ENCODE results near the gene FAM168A. TPM values are rescaled to one million over a fixed set of nuclear protein-coding genes. Genes with fewer than 3 reads are reported as not detected.

The FAM168A gene
- total and polyA plus RNA-seq, 2 of the 8 experiments (the other 6 are each of a cell fraction or from before 2014, with no cell fraction given) = 17.1 to 21.6 TPM

DNA sequence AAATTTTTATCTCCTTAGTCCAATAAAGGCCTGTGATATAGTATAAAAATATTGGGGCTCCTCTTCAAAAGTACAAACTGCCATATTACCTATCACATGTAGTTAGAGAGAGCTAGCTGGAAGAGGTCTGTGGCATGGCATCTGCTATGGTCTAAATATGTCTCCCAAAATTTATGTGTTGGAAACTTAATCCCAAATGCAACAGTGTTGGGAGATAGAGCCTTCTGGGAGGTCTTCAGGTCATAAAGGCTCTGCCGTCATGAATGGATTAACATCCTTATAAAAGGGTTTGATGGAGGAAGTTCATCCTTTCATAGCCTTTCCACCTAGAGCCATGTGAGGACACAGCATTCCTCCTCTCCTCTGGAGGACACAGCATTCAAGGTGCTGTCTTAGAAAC lies 116.3 kb downstream of the FAM168A start:
- no peak for TF ChIP-seq POU5F1 (IDR thresholded peaks at IDR 0.05; ENCODE audit: low read depth, low read length)
- no peak for TF ChIP-seq GABPA (IDR thresholded peaks at IDR 0.05; ENCODE audit: borderline replicate concordance, insufficient read depth, low read length)
- no peak for TF ChIP-seq CTBP2 (IDR thresholded peaks at IDR 0.05; ENCODE audit: borderline replicate concordance, insufficient read depth, insufficient read length, low read length)
- TF ChIP-seq, protein P1, sequence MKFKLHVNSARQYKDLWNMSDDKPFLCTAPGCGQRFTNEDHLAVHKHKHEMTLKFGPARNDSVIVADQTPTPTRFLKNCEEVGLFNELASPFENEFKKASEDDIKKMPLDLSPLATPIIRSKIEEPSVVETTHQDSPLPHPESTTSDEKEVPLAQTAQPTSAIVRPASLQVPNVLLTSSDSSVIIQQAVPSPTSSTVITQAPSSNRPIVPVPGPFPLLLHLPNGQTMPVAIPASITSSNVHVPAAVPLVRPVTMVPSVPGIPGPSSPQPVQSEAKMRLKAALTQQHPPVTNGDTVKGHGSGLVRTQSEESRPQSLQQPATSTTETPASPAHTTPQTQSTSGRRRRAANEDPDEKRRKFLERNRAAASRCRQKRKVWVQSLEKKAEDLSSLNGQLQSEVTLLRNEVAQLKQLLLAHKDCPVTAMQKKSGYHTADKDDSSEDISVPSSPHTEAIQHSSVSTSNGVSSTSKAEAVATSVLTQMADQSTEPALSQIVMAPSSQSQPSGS (IDR thresholded peaks at IDR 0.05; ENCODE audit: low read length) = no peak
- no peak for TF ChIP-seq CEBPB (IDR thresholded peaks at IDR 0.05; ENCODE audit: low read depth, low read length)
- no peak for TF ChIP-seq SUZ12 (IDR thresholded peaks at IDR 0.05; ENCODE audit: low read length)
- TF ChIP-seq NANOG (IDR thresholded peaks at IDR 0.05; ENCODE audit: insufficient read depth, low read depth, low read length, poor library complexity, severe bottlenecking) = no peak
- TF ChIP-seq FOSL1 (IDR thresholded peaks at IDR 0.05; ENCODE audit: insufficient read depth, low read depth, low read length) = no peak
- TF ChIP-seq POLR2A (IDR thresholded peaks at IDR 0.05; ENCODE audit: control extremely low read depth in 1 of 2, low read depth in 2 of 2, low read length in 2 of 2) = no peak
- TF ChIP-seq SP4 (IDR thresholded peaks at IDR 0.05; ENCODE audit: low read length) = no peak
- TF ChIP-seq TCF12 (IDR thresholded peaks at IDR 0.05; ENCODE audit: low read depth, low read length) = no peak
- no peak overlapping the region for H4K91ac ChIP-seq (replicated peaks; ENCODE audit: insufficient read length, low read length)
- no peak overlapping the region for H2BK20ac ChIP-seq (ENCODE audit: low read length)
- H2BK15ac ChIP-seq (ENCODE audit: low read length) = no peak overlapping the region
- H3K9me3 ChIP-seq (ENCODE audit: insufficient read depth in 2 of 2, low read depth in 1 of 2, low read length in 1 of 2) = no peaks in the 10 kb centered on the region
- no peak overlapping the region for H2BK12ac ChIP-seq (ENCODE audit: low read depth, low read length)
- H3K4me2 ChIP-seq (ENCODE audit: insufficient read depth in 1 of 2, low read depth in 2 of 2, low read length in 2 of 2) = no peak overlapping the region
- no peak overlapping the region for H4K5ac ChIP-seq (ENCODE audit: insufficient read length, low read depth, low read length)
- POLR2A ChIA-PET (ENCODE audit: partially characterized antibody) = interaction anchor here (1.7 kb wide), 1 partner anchor 10 kb away, joined by 3 read pairs; no protein-coding TSS in a partner anchor
- no peak for FAIRE-seq
- 88% methylated on average over 1 of the region's 1 CpG; no CpG with 5 or more reads in 1 of the 2 experiments for WGBS, 2 experiments (ENCODE audit: extremely low coverage in 1 of 2, insufficient coverage in 1 of 2, insufficient read length in 1 of 2, insufficient replicate concordance in 2 of 2, low coverage in 1 of 2, low lambda C conversion rate in 2 of 2, missing lambda C conversion rate in 1 of 2)
- H3K79me2 ChIP-seq (ENCODE audit: control insufficient read depth in 1 of 2, insufficient read depth in 2 of 2, low read length in 2 of 2) = peaks cover 0 to 5% of the 10 kb centered on the region in 2 experiments; a peak in 1 of 4 replicates
- no peak overlapping the region for H3K27ac ChIP-seq (ENCODE audit: low read depth, low read length)
- no peak overlapping the region for H2AFZ ChIP-seq (ENCODE audit: low read length)
- H3K36me3 ChIP-seq (ENCODE audit: control insufficient read depth in 2 of 4, insufficient read depth in 4 of 4, low read length in 3 of 4) = no peaks in the 10 kb centered on the region
- no peak overlapping the region for H3K4ac ChIP-seq (replicated peaks; ENCODE audit: insufficient read length, low read depth, low read length)
- H3K23me2 ChIP-seq (ENCODE audit: low read depth, low read length) = no peaks in the 10 kb centered on the region; the same call in 1 of the 2 replicates
- no peak overlapping the region for H3K56ac ChIP-seq (replicated peaks; ENCODE audit: insufficient read length, low read depth, low read length)
- no peak overlapping the region for H2AK5ac ChIP-seq (ENCODE audit: low read depth, low read length)
- no peak overlapping the region for H3K18ac ChIP-seq (ENCODE audit: extremely low read depth, low read length)
- no peaks in the 10 kb centered on the region for H3K79me1 ChIP-seq (ENCODE audit: low read depth, low read length)
- H4K8ac ChIP-seq (ENCODE audit: extremely low read depth, insufficient read depth, low read length) = no peak overlapping the region
- H3K23ac ChIP-seq (ENCODE audit: insufficient read length) = no peak overlapping the region
- H3K4me1 ChIP-seq (replicated peaks in 1 of 4; ENCODE audit: control insufficient read depth in 3 of 4, insufficient read depth in 4 of 4, low read length in 3 of 4) = no peaks in the 10 kb centered on the region
- H3K4me3 ChIP-seq (ENCODE audit: extremely low read depth in 1 of 4, insufficient read depth in 2 of 4, low read depth in 3 of 4, low read length in 4 of 4) = no peak overlapping the region
- H2BK120ac ChIP-seq (replicated peaks; ENCODE audit: low read depth, low read length) = no peak overlapping the region
- CTCF ChIA-PET (ENCODE audit: partially characterized antibody) = interaction anchor here (0.6 to 3.6 kb wide), 4 partner anchors 47 to 180 kb away, joined by 3 to 43 read pairs (median 6); no protein-coding TSS in a partner anchor
- no peak overlapping the region for H2BK5ac ChIP-seq (ENCODE audit: low read depth, low read length)
- H3K27me3 ChIP-seq (replicated peaks in 1 of 4; ENCODE audit: control insufficient read depth in 3 of 4, extremely low read depth in 1 of 4, insufficient read depth in 3 of 4, low read length in 3 of 4) = no peaks in the 10 kb centered on the region
- H3K14ac ChIP-seq (ENCODE audit: insufficient read length) = no peak overlapping the region
- no peak overlapping the region for H3K9ac ChIP-seq (replicated peaks in 1 of 4; ENCODE audit: extremely low read depth in 1 of 4, low read depth in 3 of 4, low read length in 3 of 4)
- no peak for DNase-seq (ENCODE audit: low read depth in 1 of 2, low spot score in 2 of 2)
- H4K20me1 ChIP-seq (replicated peaks in 1 of 2; ENCODE audit: control insufficient read depth in 1 of 2, insufficient read depth in 2 of 2, low read length in 2 of 2) = no peaks in the 10 kb centered on the region

Data from H1 (cell line).